ENCODE results near the gene AP4B1.

GRCh38 chr1:113943028-113943811 lies 38.6 kb upstream of the AP4B1 start:
- TF ChIP-seq, protein P1, sequence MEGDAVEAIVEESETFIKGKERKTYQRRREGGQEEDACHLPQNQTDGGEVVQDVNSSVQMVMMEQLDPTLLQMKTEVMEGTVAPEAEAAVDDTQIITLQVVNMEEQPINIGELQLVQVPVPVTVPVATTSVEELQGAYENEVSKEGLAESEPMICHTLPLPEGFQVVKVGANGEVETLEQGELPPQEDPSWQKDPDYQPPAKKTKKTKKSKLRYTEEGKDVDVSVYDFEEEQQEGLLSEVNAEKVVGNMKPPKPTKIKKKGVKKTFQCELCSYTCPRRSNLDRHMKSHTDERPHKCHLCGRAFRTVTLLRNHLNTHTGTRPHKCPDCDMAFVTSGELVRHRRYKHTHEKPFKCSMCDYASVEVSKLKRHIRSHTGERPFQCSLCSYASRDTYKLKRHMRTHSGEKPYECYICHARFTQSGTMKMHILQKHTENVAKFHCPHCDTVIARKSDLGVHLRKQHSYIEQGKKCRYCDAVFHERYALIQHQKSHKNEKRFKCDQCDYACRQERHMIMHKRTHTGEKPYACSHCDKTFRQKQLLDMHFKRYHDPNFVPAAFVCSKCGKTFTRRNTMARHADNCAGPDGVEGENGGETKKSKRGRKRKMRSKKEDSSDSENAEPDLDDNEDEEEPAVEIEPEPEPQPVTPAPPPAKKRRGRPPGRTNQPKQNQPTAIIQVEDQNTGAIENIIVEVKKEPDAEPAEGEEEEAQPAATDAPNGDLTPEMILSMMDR (IDR thresholded peaks at IDR 0.05), result no peak
- TF ChIP-seq POLR2A (IDR thresholded peaks at IDR 0.05), result no peak

Measured in breast epithelium (tissue), 3 donors.